Kidney (tissue), 14 donors: Measurements from ENCODE around the gene ERC2. TPM values are rescaled to one million over a fixed set of nuclear protein-coding genes. Genes with fewer than 3 reads are reported as not detected.

Experiments used
- DNase-seq, 5 donors: peaks; one replicate each; pipeline ENCODE4 v3.0.0-alpha.2; 2013 to 2020
- FAIRE-seq: peaks from 2 replicates; lab custom pipeline; 2012; peaks lifted over from hg19 to GRCh38; lab: Jason Lieb, UNC
- H3K27ac ChIP-seq, 2 donors: one replicate each; pipeline ENCODE4 v1.7.0; 2013; ENCODE audit warnings: low read depth in 2 of 2, low read length in 2 of 2, inconsistent platforms in 1 of 2
- H3K27me3 ChIP-seq: one replicate; pipeline ENCODE4 v1.7.1; 2013; ENCODE audit warnings: low read length, inconsistent platforms; ENCODE audit not compliant: control insufficient read depth, insufficient read depth
- H3K36me3 ChIP-seq, 3 donors: one replicate each; pipeline versions ENCODE4 v1.7.0 to v1.7.1; 2013; ENCODE audit warnings: low read length in 3 of 3, control low read depth in 1 of 3, inconsistent platforms in 1 of 3; ENCODE audit not compliant: insufficient read depth in 3 of 3, control insufficient read depth in 2 of 3
- H3K4me1 ChIP-seq, 3 donors: one replicate each; pipeline versions ENCODE4 v1.7.0 to v1.7.1; 2013; ENCODE audit warnings: low read length in 3 of 3, inconsistent platforms in 1 of 3, low read depth in 1 of 3; ENCODE audit not compliant: control insufficient read depth in 2 of 3, insufficient read depth in 2 of 3
- H3K4me3 ChIP-seq, 3 donors: one replicate each; pipeline versions ENCODE4 v1.7.0 to v1.8.1; 2013; ENCODE audit warnings: low read length in 3 of 3, control low read depth in 1 of 3, inconsistent platforms in 1 of 3
- H3K9ac ChIP-seq, 3 donors: one replicate each; pipeline versions ENCODE4 v1.7.0 to v1.7.1; 2013; ENCODE audit warnings: low read length in 3 of 3, control low read depth in 1 of 3, inconsistent platforms in 1 of 3
- H3K9me3 ChIP-seq, 3 donors: one replicate each; pipeline versions ENCODE4 v1.7.0 to v1.7.1; 2013; ENCODE audit warnings: low read length in 3 of 3, control low read depth in 1 of 3, inconsistent platforms in 1 of 3; ENCODE audit not compliant: control insufficient read depth in 2 of 3, insufficient read depth in 1 of 3
- CTCF ChIP-seq: IDR thresholded peaks from 3 replicates; pipeline ENCODE4 v1.5.1; 2012; ENCODE audit warnings: mild to moderate bottlenecking, moderate library complexity, borderline replicate concordance; ENCODE audit not compliant: insufficient read depth; ENCODE audit errors: extremely low read depth
- intact Hi-C: fragments of 100-400 bp; cut with DNase I; formaldehyde crosslinking; loops from one replicate; pipeline ENCODE4 v1.11.1; 2022
- polyA plus RNA-seq: library from polyadenylated mRNA; stranded (reverse); fragments of 350-450 nt; fragmentation: Illumina TruSeq; extraction: RNeasy Lipid Tissue Mini Kit (QIAGEN cat#74804); gene quantifications from one replicate; pipeline ENCODE4 v1.2.3, GENCODE V29; 2014; ENCODE audit warnings: low read depth, low replicate concordance; ENCODE audit not compliant: insufficient read depth
- total RNA-seq: library from RNA; stranded (reverse); fragmentation: NEBNext Ultra II Directional; extraction: Animal tissue kit (Norgen Biotek cat#: 25700); gene quantifications from one replicate; pipeline ENCODE4 v1.2.1, GENCODE V29; 2021
- donor health status: control.
- donor health status: control.
- donor health status: control.
- donor health status: control.
- donor health status: control.
- donor health status: DM: yes; HTN: yes; CAD: no.
- donor health status: Normal renal cell carcinoma (clear cell type).

ERC2 gene
- total and polyA plus RNA-seq, 2 donors from 2014 or later, result 0.92 to 3.8 TPM

GRCh38 chr3:55515550-55516246, 952.6 kb downstream of the ERC2 start:
- FAIRE-seq, result no peak
- Histone ChIP-seq H3K9ac (no peak overlapping the region), H3K36me3 (no peaks in the 10 kb centered on the region), H3K4me3 (no peak overlapping the region), H3K27ac (no peak overlapping the region), H3K4me1 (peaks cover 0 to 8% (median 4%) of the 10 kb centered on the region in 3 donors), H3K27me3 (no peaks in the 10 kb centered on the region), H3K9me3 (no peaks in the 10 kb centered on the region)
- TF ChIP-seq CTCF, result no peak
- intact Hi-C loops, result no loop called here
- DNase-seq, result no peak

- DNase-seq, result no peak
- H3K4me3 ChIP-seq, result no peak overlapping the region
- FAIRE-seq, result no peak
- no peaks in the 10 kb centered on the region for H3K27me3 ChIP-seq
- no peak overlapping the region for H3K9ac ChIP-seq
- TF ChIP-seq CTCF, result no peak
- H3K4me1 ChIP-seq, result peaks cover 0 to 8% (median 4%) of the 10 kb centered on the region in 3 donors
- no peak overlapping the region for H3K27ac ChIP-seq
- no peaks in the 10 kb centered on the region for H3K9me3 ChIP-seq
- intact Hi-C loops, result no loop called here
- H3K36me3 ChIP-seq, result no peaks in the 10 kb centered on the region
These were observed 953.3 kb downstream of the ERC2 start for GRCh38 chr3:55514962-55515361.

- intact Hi-C loops, result no loop called here
- no peak overlapping the region for H3K4me3 ChIP-seq
- H3K9me3 ChIP-seq, result no peaks in the 10 kb centered on the region
- DNase-seq, result no peak
- no peak overlapping the region for H3K9ac ChIP-seq
- H3K27me3 ChIP-seq, result no peaks in the 10 kb centered on the region
- H3K36me3 ChIP-seq, result no peaks in the 10 kb centered on the region
- no peak overlapping the region for H3K27ac ChIP-seq
- TF ChIP-seq CTCF, result no peak
- no peak for FAIRE-seq
- H3K4me1 ChIP-seq, result peaks cover 0 to 5% (median 0%) of the 10 kb centered on the region in 3 donors
These were observed 955.5 kb downstream of the ERC2 start for GRCh38 chr3:55512571-55513343.
